ES-I3 (cell line): Measurements from ENCODE around the gene TEN1.

Experiments used
- H3K36me3 ChIP-seq: 2 replicates; pipeline ENCODE4 v1.6.1; 2013; ENCODE audit warnings: mild to moderate bottlenecking, low read length, control low read depth, moderate library complexity; ENCODE audit not compliant: insufficient read depth
- H3K4me1 ChIP-seq: 2 replicates; pipeline ENCODE4 v1.6.1; 2013; ENCODE audit warnings: mild to moderate bottlenecking, control low read depth, low read length; ENCODE audit not compliant: insufficient read depth
- H3K9ac ChIP-seq: 2 replicates; pipeline ENCODE4 v1.6.1; 2013; ENCODE audit warnings: low read depth, mild to moderate bottlenecking, low read length, moderate library complexity
- H3K9me3 ChIP-seq: 2 replicates; pipeline ENCODE4 v1.6.1; 2013; ENCODE audit warnings: mild to moderate bottlenecking, low read length, moderate library complexity; ENCODE audit not compliant: control insufficient read depth, insufficient read depth

TEN1 gene

DNA sequence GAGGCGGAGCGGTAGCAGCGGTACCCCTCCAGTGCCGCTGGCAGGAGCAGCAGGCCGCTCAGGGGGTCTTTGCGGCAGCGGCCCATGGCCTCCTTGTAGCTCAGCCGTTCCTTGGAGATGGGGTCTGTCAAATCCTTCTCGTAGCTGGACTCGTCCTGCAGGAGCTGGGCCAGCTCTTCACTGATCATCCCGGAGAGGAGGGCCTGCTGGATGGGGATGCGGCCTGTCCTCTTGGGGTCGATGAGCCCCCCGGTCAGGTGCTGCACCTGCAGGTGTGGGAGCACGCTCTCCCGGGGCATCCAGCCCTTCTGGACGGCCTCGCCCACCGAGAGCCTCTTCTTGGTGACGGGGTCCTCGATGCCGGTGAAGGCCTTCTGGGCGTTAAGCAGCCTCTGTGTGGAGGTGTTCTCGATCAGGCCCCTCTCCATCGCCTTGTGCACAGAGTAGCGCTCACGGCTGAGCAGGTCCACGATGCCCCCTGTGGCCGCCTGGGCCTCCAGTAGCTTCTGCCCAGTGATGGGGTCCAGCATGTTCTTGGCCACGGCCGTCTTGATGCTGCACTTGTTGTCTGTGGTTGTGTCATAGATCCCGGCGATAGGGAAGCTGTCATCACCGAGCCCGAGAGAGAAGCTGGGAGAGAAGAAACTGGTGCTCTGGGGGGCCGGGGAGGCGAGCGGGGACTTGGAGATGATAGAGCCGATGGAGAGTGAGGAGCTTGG lies 28.2 kb downstream of the TEN1 start:
- Histone ChIP-seq H3K36me3 (no peaks in the 10 kb centered on the region), H3K9me3 (no peaks in the 10 kb centered on the region), H3K4me1 (no peaks in the 10 kb centered on the region; the same call in 1 of the 2 replicates), H3K9ac (no peak overlapping the region)

DNA sequence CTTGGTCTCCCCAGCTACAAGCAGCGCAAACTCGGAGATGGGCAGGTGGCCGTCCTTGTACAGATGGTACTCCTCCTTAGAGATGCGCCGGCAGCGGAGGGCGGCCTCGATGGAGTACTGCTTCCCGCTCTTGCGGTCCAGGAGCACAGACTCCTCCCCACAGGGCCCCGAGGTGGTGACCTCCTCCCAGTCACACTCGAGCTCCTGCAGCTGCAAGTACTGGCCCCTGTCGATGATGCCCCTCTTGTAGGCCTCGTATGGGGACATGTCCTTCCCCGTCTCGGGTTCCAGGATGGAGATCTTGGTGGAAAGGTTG lies 28.8 kb downstream of the TEN1 start:
- Histone ChIP-seq H3K4me1 (no peaks in the 10 kb centered on the region; the same call in 1 of the 2 replicates), H3K9ac (no peak overlapping the region), H3K36me3 (no peaks in the 10 kb centered on the region), H3K9me3 (no peaks in the 10 kb centered on the region)

DNA sequence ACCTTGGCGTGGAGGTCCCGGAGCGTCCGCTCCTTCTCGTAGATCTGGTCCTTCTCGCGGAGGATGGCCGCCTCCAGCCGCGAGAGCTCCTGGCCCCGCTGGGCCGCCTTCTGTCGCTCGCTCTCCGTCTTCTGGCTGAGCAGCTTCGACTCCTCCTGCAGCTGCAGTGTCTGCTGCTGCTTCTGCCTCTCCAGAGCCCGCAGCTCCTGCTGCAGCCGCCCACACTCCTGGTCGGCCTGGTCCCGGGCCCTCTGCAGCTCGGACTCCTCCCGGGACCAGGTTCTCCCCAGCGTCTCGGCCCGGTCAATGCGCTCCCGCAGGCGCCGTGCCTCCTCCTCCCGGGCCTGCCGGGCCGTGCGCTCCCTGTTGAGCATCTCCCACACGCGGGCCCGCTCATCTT lies 29.2 kb downstream of the TEN1 start:
- Histone ChIP-seq H3K4me1 (no peaks in the 10 kb centered on the region; the same call in 1 of the 2 replicates), H3K9me3 (no peaks in the 10 kb centered on the region), H3K9ac (no peak overlapping the region), H3K36me3 (no peaks in the 10 kb centered on the region)

DNA sequence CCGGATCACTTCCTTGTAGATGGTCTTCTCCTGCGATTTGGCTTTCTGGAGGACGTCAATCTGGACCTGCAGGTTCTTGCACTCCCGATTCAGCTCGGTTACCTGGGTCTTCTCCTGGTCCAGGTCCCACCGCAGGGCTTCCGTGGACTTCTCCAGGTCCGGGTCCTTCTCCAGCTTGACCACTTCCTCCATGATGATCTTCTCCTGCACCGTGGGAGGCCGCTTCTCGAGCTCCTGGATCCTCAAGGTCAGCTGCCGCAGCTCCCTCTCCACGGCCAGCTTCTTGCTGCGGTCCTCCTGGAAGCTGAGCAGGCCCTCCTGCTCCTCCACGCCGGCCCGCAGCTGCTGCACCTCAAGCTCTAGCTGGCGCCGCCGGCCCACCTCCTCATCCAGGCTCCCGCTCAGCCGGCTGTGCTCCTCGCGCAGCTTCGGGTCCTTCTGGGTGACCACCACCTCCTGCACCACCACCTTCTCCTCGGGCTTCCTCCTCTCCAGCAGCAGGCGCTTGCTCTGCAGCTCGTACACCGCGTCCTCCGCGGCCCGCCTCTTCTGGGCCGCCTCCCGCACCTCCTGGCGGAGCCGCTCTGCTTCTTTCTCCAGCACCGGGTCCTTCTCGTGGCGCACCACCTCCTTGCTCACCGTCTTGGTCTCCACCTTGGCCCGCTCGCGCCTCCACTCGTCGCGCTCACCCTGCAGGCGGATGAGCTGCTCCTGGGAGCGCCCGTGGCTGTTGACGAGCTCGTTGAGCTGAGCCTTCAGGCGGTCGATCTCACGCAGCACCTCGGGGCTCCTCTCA lies 29.8 kb downstream of the TEN1 start:
- no peaks in the 10 kb centered on the region for H3K36me3 ChIP-seq

DNA sequence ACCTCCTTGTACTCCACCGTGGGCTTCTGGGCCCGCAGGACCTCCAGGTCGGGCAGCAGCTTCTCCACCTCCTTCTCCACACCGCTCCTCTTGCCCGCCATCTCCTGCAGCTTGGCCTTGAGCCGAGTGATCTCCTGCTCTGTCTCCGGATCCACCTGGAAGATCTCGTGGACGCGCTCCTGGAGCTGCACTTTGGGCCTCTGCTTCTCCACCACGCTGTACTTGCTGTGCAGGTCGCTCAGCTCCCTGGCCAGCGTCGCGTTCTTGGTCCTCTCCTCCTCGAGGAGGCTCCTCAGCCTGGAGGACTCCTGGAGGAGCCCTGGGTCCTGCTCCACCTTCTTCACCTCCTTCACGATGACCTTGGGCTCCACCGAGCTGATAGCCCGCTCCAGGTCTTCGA lies 30.4 kb downstream of the TEN1 start:
- H3K36me3 ChIP-seq, result no peaks in the 10 kb centered on the region
- no peak overlapping the region for H3K9ac ChIP-seq
- peaks cover 3% of the 10 kb centered on the region; the same call in 1 of the 2 replicates for H3K4me1 ChIP-seq
- H3K9me3 ChIP-seq, result no peaks in the 10 kb centered on the region

More for the DNA sequence above, 29.8 kb downstream of the TEN1 start:
- peaks cover under 1% of the 10 kb centered on the region; the same call in 1 of the 2 replicates for H3K4me1 ChIP-seq
- no peak overlapping the region for H3K9ac ChIP-seq
- H3K9me3 ChIP-seq, result no peaks in the 10 kb centered on the region

DNA sequence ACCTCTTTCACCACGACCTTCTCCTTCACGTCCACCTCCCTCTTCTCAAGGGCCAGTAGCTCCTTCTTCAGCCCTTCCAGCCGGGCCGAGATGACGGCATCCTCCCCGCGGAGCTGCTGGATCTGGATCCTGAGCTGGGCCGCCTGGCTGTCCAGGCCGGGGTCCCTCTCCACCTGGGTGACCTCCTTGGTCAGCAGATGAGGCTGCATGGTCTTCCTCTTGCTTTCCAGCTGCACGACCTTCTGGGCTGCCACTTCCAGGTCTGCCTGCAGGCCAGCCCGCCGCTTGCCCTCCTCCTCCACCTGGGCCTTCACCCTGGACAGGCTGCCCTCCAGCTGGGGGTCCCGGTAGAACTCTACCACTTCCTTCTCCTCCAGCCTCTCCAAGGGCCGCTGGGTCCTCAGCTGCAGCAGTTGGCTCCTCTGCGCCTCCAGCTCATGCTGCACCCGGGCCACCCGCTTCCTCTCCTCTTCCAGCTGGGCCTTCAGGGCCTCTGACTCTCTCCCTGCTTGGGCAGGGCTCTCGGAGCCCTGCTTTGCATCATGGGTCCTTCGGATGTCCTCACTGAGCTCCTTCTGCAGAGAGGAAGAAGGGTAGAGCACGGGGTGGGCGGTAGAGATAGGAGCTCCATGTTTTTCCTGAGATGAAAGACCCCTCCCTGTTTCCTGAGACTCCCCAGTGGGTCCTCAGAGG lies 31.1 kb downstream of the TEN1 start:
- H3K9me3 ChIP-seq, result no peaks in the 10 kb centered on the region
- no peaks in the 10 kb centered on the region for H3K36me3 ChIP-seq
- peaks cover 3% of the 10 kb centered on the region; the same call in 1 of the 2 replicates for H3K4me1 ChIP-seq
- H3K9ac ChIP-seq, result no peak overlapping the region

DNA sequence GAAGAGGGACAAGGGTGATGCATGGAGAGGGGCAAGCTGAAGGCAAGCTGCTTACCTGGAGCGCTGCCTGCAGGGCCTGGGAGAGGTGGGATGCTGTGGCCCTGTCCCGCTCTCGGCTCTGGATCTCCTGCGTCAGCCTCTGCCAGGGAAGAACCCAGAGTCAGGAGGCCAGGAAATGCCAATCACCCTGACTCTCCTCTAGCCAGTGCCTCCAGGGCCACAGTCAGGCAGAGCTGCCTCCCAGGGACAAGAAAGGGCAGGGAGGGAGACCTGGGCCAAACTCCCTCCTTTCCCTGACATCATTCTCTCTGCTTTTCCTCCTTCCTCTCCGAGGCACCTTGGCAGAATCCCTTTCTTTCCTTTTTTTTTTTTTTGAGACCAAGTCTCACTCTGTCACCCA lies 32.9 kb downstream of the TEN1 start:
- peaks cover 3% of the 10 kb centered on the region; the same call in 1 of the 2 replicates for H3K4me1 ChIP-seq
- H3K9me3 ChIP-seq, result no peaks in the 10 kb centered on the region
- H3K36me3 ChIP-seq, result no peaks in the 10 kb centered on the region
- H3K9ac ChIP-seq, result no peak overlapping the region

DNA sequence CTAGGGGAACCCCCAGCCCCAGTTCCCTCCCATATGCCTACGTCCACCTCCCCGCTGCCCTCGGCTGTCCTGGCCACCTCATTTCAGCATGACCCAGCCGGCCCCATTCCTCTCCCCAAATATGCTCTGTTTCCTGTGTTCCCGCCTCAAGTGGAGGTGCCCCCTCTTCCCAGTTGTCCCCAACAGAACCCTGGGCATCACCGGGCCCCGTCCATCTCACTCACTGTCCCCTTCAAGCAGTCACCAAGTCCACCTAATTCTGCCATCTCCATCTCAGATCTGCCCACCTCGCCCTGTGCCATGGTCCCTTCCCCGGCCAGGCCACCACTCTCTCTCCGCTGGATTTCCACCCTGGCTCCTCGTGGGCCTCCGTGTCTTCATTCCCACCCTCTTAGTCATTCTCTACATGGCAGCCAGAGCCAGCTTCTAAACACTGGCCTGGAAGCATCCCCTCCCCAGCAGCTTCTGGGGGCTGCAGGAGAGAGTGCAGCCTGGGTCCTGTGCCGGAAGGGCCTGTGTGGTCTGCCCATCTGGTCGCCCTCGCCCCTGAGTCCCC lies 34.4 kb downstream of the TEN1 start:
- H3K36me3 ChIP-seq, result no peaks in the 10 kb centered on the region
- no peaks in the 10 kb centered on the region for H3K9me3 ChIP-seq
- H3K4me1 ChIP-seq, result peaks cover 3% of the 10 kb centered on the region; the same call in 1 of the 2 replicates
- no peak overlapping the region for H3K9ac ChIP-seq

DNA sequence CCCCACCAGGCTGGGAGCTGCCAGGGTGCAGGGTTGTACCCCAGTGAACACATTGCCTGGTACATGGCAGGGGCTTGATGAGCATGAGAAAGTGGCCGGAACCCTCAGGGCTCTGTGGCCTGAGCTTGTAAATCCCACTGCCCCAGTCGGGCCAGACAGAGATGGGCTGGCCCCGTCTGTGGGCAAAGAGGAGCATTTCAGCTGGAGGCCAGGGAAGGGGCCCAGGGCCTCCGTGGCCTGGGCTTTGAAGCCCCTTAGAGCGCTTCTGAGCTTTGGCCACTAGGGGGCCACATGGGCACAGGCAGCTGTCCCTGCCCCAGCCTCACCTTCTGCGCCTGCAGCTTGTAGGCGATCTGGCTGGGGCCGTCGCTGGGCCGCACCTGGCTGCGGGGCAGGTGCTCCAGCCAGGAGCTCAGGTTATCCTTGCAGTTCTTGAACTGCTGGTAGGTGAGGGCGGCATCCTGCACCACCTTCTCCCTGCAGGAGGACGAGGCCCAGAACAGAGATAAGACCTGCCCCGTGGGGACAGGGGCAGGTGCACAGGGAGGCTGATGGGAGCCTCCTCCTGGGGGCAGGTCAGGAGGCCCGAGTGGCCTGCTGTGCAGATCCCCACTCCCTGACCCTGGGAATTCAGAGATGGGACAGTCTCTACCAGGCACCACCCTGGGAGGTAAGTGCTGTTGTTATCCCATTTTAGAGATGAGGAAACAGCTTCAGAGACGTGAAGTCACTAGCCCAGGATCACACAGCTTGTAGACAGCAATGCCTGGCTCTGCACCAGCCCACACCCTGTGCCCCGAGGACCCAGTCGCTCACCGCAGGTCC lies 35.3 kb downstream of the TEN1 start:
- Histone ChIP-seq H3K9ac (no peak overlapping the region), H3K36me3 (no peaks in the 10 kb centered on the region), H3K4me1 (peaks cover 3% of the 10 kb centered on the region; the same call in 1 of the 2 replicates)

DNA sequence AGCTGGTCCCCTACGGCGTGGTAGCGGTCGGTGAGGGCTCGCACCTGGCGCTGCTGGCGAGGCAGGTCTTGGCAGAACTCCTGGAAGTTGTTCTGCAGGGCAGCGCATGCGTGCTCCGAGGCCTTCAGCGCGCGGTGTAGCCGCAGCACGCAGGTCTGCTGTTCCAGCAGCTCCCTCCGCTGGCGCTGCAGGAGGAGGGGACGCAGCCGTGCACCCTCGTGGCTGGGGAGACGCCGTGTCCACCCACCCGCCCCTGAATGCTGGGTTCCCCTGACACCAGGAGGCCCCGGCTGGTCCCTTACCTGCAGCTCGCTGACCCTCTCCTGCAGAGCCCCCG lies 35.9 kb downstream of the TEN1 start:
- Histone ChIP-seq H3K4me1 (peaks cover 3% of the 10 kb centered on the region; the same call in 1 of the 2 replicates), H3K9me3 (no peaks in the 10 kb centered on the region), H3K36me3 (no peaks in the 10 kb centered on the region), H3K9ac (no peak overlapping the region)

More for the DNA sequence above, 35.3 kb downstream of the TEN1 start:
- no peaks in the 10 kb centered on the region for H3K9me3 ChIP-seq

DNA sequence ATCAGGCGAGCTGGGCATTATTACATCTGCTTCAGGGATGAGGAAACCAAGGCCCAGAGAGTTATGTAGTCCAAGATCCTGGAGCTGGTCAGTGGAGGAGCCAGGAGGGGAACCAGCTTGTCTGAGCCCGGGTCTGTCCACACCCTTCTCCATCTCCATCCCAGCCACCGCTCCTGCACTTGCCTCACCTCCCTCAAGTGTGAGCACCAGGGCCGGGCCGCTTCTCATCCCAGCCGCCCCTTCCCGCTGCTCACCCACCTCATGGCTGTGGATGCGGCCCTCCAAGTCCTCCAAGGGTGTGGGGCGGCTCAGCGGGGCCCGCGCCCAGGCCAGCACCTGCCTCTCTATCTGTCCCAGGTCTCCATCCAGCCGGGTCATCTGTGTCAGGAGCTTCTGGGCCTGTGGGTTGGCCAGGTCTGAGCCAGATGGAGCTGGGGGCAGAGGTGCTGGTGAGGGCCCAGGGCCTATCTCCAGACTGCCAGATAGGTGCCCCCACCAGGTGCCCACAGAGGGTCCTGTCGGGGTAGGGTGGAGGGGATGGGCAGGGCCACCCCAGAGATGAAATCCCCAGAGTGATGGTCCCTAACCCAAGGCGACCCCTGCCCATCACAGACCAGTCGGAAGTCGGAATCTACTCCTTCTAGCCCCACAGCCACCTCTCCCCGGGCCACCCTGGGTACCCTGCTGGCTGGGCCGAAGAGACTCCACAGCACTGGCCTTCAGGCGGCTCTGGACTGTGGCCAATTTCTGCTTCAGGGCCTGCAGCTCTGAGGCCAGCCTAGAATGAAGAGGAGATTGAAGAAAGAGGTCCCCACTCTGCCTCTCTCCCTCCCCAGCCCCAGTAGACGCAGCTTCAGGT lies 38.7 kb downstream of the TEN1 start:
- Histone ChIP-seq H3K9ac (no peak overlapping the region), H3K36me3 (no peaks in the 10 kb centered on the region), H3K9me3 (no peaks in the 10 kb centered on the region), H3K4me1 (peaks cover 3% of the 10 kb centered on the region; the same call in 1 of the 2 replicates)

DNA sequence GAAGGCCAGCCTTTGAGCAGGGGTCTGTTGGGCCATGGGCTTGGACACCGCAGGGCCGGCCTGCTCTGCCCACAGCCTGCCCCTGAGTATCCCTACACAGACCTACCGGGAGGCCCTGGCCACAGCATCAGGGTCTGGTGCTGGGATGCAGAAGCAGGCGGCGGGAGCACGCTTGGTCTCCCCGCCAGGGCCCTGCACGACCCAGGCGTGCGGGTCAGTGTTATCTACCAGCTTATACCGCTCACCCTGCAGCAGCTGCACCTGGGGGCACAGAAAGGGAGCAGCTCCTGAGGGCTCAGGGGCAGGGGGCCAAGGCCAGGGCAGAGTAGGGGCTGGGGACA lies 39.3 kb downstream of the TEN1 start:
- Histone ChIP-seq H3K9me3 (no peaks in the 10 kb centered on the region), H3K4me1 (peaks cover 3% of the 10 kb centered on the region; the same call in 1 of the 2 replicates), H3K36me3 (no peaks in the 10 kb centered on the region), H3K9ac (no peak overlapping the region)

DNA sequence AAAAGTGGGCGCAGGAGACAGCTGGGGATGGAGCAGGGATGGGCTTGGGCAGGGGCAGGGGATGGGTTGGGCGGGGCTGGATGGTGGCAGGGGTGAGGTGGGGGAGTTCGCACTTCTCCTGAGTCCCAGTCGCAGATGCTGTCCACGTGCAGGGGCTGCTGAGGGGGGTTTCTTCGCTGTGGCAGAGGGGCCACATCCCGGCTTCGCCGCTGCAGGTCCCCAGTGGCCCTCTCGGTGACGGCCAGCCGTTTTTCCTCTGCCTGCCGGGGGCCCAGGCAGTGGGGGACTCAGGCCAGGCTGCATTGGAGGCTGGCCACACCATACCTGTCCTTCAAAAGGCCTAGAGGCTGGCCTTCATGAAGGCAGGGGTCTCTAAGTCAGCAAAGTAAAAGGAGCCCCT lies 39.8 kb downstream of the TEN1 start:
- Histone ChIP-seq H3K4me1 (peaks cover 3% of the 10 kb centered on the region; the same call in 1 of the 2 replicates), H3K9me3 (no peaks in the 10 kb centered on the region), H3K9ac (no peak overlapping the region), H3K36me3 (no peaks in the 10 kb centered on the region)
